ENCODE results near the gene MACROH2A2. TPM values are rescaled to one million over a fixed set of nuclear protein-coding genes. Genes with fewer than 3 reads are reported as not detected.

The MACROH2A2 gene
- not detected in 2 replicates for total RNA-seq (2013; cell fraction: nucleolus; rRNA removed)
- not detected in 2 replicates for total RNA-seq (2014; rRNA removed)
- total RNA-seq (2014; rRNA removed; fragmentation: Illumina TruSeq; extraction: Trizol), result not detected in 2 replicates
- not detected in 2 replicates for total RNA-seq (2021)
- 0.17 TPM for polyA plus RNA-seq (2011; ENCODE audit: low read depth)
- polyA plus RNA-seq (2011; rRNA removed), result 0.14 and 0.26 TPM in 2 replicates
- 0.27 and 0.32 TPM in 2 replicates for polyA plus RNA-seq (2011; cell fraction: cytosol; rRNA removed)
- 0.09 and 0.21 TPM in 2 replicates for polyA plus RNA-seq (2011; cell fraction: nucleus; rRNA removed)
- polyA plus RNA-seq (2012), result 0.18 and 0.20 TPM in 2 replicates
- polyA plus RNA-seq (2014; fragmentation: Illumina TruSeq; extraction: Trizol), result not detected in 2 replicates
- not detected for polyA plus RNA-seq (2014; fragmentation: Nextera tagmentation; extraction: Ambion mirVana)
- not detected in 2 replicates for polyA plus RNA-seq (2014; rRNA removed)
- under 1 TPM in 1 of 2 experiments, not detected in 1; 0.24 TPM for polyA plus RNA-seq (2016; fragmentation: Nextera tagmentation; extraction: Ambion mirVana)
- polyA minus RNA-seq (2011; rRNA and poly(A)+ RNA removed), result 0.26 TPM in 1 of 2 replicates, not detected in the other
- not detected in 2 replicates for polyA minus RNA-seq (2011; cell fraction: cytosol; rRNA and poly(A)+ RNA removed)
- not detected in 2 replicates for polyA minus RNA-seq (2011; cell fraction: nucleus; rRNA and poly(A)+ RNA removed)
- Bru-seq, nascent RNA, result percentile 16 among the genes with signal in this experiment
- percentile 6 among the genes with signal in this experiment for BruChase-seq, experiment 1, labeled RNA remaining after a 6-hour chase
- percentile 9 among the genes with signal in this experiment for BruChase-seq, experiment 2, labeled RNA remaining after a 2-hour chase
- long read RNA-seq, experiment 1, result 0 reads
- long read RNA-seq, experiment 2, partial matches to known transcripts, result 1 of 2 reads
- long read RNA-seq, experiment 2, other reads (novel, unspliced or antisense), result 1 of 2 reads

GRCh38 chr10:70052462-70053217 lies at the start of gene MACROH2A2:
TSS of gene MACROH2A2 (plus strand) at chr10:70052846. CDS start at chr10:70075659, 22,813 bp downstream.
- Histone ChIP-seq H3K4me1 (ENCODE audit: control insufficient read depth, insufficient read depth, low read length) (no peaks in the 10 kb centered on the region), H3K36me3 (ENCODE audit: control insufficient read depth in 2 of 2, insufficient read depth in 2 of 2, low read length in 1 of 2) (no peaks in the 10 kb centered on the region), H3K9me3 (replicated peaks; ENCODE audit: control insufficient read depth, insufficient read depth, low read length) (no peaks in the 10 kb centered on the region), H3K27ac (ENCODE audit: control insufficient read depth, insufficient read depth) (no peak within 1 kb of the TSS), H4K20me1 (ENCODE audit: control insufficient read depth, insufficient read depth) (no peaks in the 10 kb centered on the region), H3K4me2 (ENCODE audit: control insufficient read depth, insufficient read depth) (no peak within 1 kb of the TSS), H3K27me3 (replicated peaks in 1 of 2; ENCODE audit: control insufficient read depth in 2 of 2, insufficient read depth in 2 of 2, low read length in 1 of 2) (peaks cover 9% of the 10 kb centered on the region in 2 experiments), H3K79me2 (ENCODE audit: control insufficient read depth, insufficient read depth, low read length) (no peaks in the 10 kb centered on the region), H2AFZ (ENCODE audit: control insufficient read depth, low read depth, low read length) (no peak within 1 kb of the TSS), H3K4me3 (no peak within 1 kb of the TSS), H3K9ac (ENCODE audit: control insufficient read depth, insufficient read depth, low read length) (no peak within 1 kb of the TSS)
- no TSS peak for BruUV-seq (replicated peaks)
- intact Hi-C loops (cut with micrococcal nuclease; ENCODE audit: unreplicated experiment) (no loop called here), in situ Hi-C loops (cut with MboI) (no loop called here)
- FAIRE-seq (no peak), ATAC-seq (no peak), DNase-seq (ENCODE audit: low read depth, low spot score) (no peak)
- ChIA-PET CTCF (no interaction called here), SMC1A (ENCODE audit: uncharacterized antibody, unreplicated experiment) (no interaction called here), RAD21 (ENCODE audit: unreplicated experiment) (no interaction called here), POLR2A (no interaction called here)
- WGBS (ENCODE audit: insufficient coverage, insufficient replicate concordance, low lambda C conversion rate, missing lambda C conversion rate), result 25% methylated on average over 58 of the region's 58 CpGs
- TF ChIP-seq CHD2 (IDR thresholded peaks at IDR 0.05; ENCODE audit: borderline replicate concordance, low read depth, low read length) (no peak), ESRRA (IDR thresholded peaks at IDR 0.05; ENCODE audit: low read length) (no peak), ATF3 (IDR thresholded peaks at IDR 0.05; ENCODE audit: borderline replicate concordance, extremely low read depth, low read depth, low read length) (no peak), CBFB (IDR thresholded peaks at IDR 0.05; ENCODE audit: low read depth) (no peak), SUZ12 (IDR thresholded peaks at IDR 0.05; ENCODE audit: unreplicated experiment) (peak; percentile 40)

Measured in GM12878 (cell line).